Type B pancreatic cell (in vitro differentiated cells): Measurements from ENCODE around the gene USP27X. TPM values are rescaled to one million over a fixed set of nuclear protein-coding genes. Genes with fewer than 3 reads are reported as not detected.

Source experiments
- DNase-seq: peaks from one replicate; pipeline ENCODE4 v3.0.0; 2021; ENCODE audit warnings: mixed read lengths; ENCODE audit not compliant: unreplicated experiment; ENCODE audit errors: extremely low spot score
- H3K27ac Mint-ChIP-seq: 2 replicates; pipeline ENCODE4 v1.8.0; 2021; ENCODE audit warnings: mild to moderate bottlenecking, mixed read lengths
- H3K27me3 Mint-ChIP-seq: 2 replicates; pipeline ENCODE4 v1.8.0; 2021; ENCODE audit warnings: mixed read lengths
- H3K36me3 Mint-ChIP-seq: 2 replicates; pipeline ENCODE4 v1.8.0; 2021; ENCODE audit warnings: mixed read lengths
- H3K4me1 Mint-ChIP-seq: one replicate; pipeline ENCODE4 v1.8.0; 2021; ENCODE audit warnings: mixed read lengths; ENCODE audit not compliant: unreplicated experiment
- H3K4me3 Mint-ChIP-seq: 2 replicates; pipeline ENCODE4 v1.8.0; 2021; ENCODE audit warnings: mild to moderate bottlenecking, mixed read lengths
- H3K9me3 Mint-ChIP-seq: 2 replicates; pipeline ENCODE4 v1.8.0; 2021; ENCODE audit warnings: mixed read lengths
- CTCF ChIP-seq: fragments of 200-600 bp; sonication (generic); conservative IDR thresholded peaks from 2 replicates; pipeline ENCODE4 v1.5.0; 2021; ENCODE audit warnings: antibody characterized with exemption, mild to moderate bottlenecking
- total RNA-seq: library from RNA; stranded (reverse); gene quantifications from 2 replicates; pipeline ENCODE4 v1.2.1, GENCODE V29; 2021; ENCODE audit warnings: low replicate concordance

USP27X gene
- total RNA-seq, 1 donor from 2014 or later, result 7.8 TPM

GRCh38 chrX:49884290-49884862, 5.1 kb downstream of the USP27X start:
- no peak for DNase-seq
- Mint-ChIP-seq H3K36me3 (peaks cover 14% of the 10 kb centered on the region), H3K27ac (peak overlapping the region; percentile 14), H3K4me3 (peak overlapping the region; percentile 55), H3K9me3 (no peaks in the 10 kb centered on the region), H3K4me1 (peaks cover 10% of the 10 kb centered on the region), H3K27me3 (no peaks in the 10 kb centered on the region)
- peak; percentile 72 for TF ChIP-seq CTCF

GRCh38 chrX:49892542-49892941, 13.3 kb downstream of the USP27X start:
- TF ChIP-seq CTCF, result no peak
- no peak overlapping the region for H3K4me3 Mint-ChIP-seq
- peaks cover 9% of the 10 kb centered on the region for H3K9me3 Mint-ChIP-seq
- no peak for DNase-seq
- no peak overlapping the region for H3K27ac Mint-ChIP-seq
- no peaks in the 10 kb centered on the region for H3K4me1 Mint-ChIP-seq
- H3K27me3 Mint-ChIP-seq, result no peaks in the 10 kb centered on the region
- no peaks in the 10 kb centered on the region for H3K36me3 Mint-ChIP-seq

DNA sequence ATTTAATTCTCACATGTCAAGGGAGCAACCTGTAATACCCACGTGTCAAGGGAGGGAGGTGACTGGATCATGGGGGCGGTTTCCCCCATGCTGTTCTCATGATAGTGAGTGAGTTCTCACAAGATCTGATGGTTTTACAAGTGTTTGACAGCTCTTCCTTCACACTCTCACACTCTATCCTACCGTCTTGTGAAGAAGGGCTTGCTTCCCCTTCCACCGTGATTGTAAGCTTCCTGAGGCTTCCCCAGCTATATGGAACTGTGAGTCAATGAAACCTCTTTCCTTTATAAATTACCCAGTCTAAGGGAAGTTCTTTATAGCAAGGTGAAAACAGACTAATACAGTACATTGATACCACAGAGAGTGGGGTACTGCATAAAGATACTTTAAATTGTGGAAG, 17.7 kb downstream of the USP27X start:
- H3K36me3 Mint-ChIP-seq, result no peaks in the 10 kb centered on the region
- H3K9me3 Mint-ChIP-seq, result peaks cover 9% of the 10 kb centered on the region
- H3K27me3 Mint-ChIP-seq, result no peaks in the 10 kb centered on the region
- DNase-seq, result no peak
- H3K4me3 Mint-ChIP-seq, result no peak overlapping the region
- H3K4me1 Mint-ChIP-seq, result no peaks in the 10 kb centered on the region
- H3K27ac Mint-ChIP-seq, result no peak overlapping the region
- TF ChIP-seq CTCF, result no peak

DNA sequence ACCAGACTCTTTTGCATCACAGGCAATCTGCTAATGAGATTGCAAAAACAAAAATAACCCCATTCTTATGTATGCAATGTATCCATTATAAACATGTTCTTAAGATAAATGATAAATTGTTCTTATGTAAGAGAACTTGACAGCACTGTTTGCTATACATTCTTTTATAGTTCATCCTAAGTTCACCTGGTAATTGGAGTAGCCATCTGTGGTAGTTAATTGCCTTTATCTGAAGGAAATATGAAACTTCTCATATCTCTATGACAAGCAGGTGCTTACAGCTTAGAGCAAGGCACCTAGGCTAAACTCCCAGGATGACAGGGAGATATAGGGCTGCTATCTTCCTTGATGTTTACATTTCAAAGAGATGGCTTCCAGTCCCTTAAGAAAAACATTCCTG, 21.8 kb downstream of the USP27X start:
- no peaks in the 10 kb centered on the region for H3K36me3 Mint-ChIP-seq
- H3K4me3 Mint-ChIP-seq, result peak overlapping the region; percentile 23
- H3K27ac Mint-ChIP-seq, result peak overlapping the region; percentile 67
- no peak for TF ChIP-seq CTCF
- peaks cover 13% of the 10 kb centered on the region for H3K9me3 Mint-ChIP-seq
- DNase-seq, result no peak
- H3K27me3 Mint-ChIP-seq, result no peaks in the 10 kb centered on the region
- H3K4me1 Mint-ChIP-seq, result no peaks in the 10 kb centered on the region

GRCh38 chrX:49910344-49910743, 31.1 kb downstream of the USP27X start:
- Mint-ChIP-seq H3K27me3 (no peaks in the 10 kb centered on the region), H3K9me3 (no peaks in the 10 kb centered on the region), H3K27ac (peak overlapping the region; percentile 31), H3K4me3 (no peak overlapping the region), H3K4me1 (no peaks in the 10 kb centered on the region), H3K36me3 (no peaks in the 10 kb centered on the region)
- no peak for DNase-seq
- no peak for TF ChIP-seq CTCF

- TF ChIP-seq CTCF, result no peak
- Mint-ChIP-seq H3K27ac (no peak overlapping the region), H3K27me3 (no peaks in the 10 kb centered on the region), H3K9me3 (no peaks in the 10 kb centered on the region), H3K4me3 (no peak overlapping the region), H3K36me3 (no peaks in the 10 kb centered on the region), H3K4me1 (no peaks in the 10 kb centered on the region)
- no peak for DNase-seq
Observed at GRCh38 chrX:49912086-49912485, 32.8 kb downstream of the USP27X start.
